BLaER1 treated with 17β-estradiol and CSF1 and Interleukin-3, amounts not matched to agents 10 nM and 100 nM (cell line): ENCODE measurements around the gene CDH24.
A peak's percentile ranks its signal among the peaks of the same experiment; 100 is the strongest.

ENCODE experiments used
- H3K27ac ChIP-seq, 11 experiments: shearing (Covaris generic); formaldehyde crosslinking; 2 replicates each; pipeline ENCODE4 v1.8.1; 2022
- H3K27me3 ChIP-seq, 11 experiments: shearing (Covaris generic); formaldehyde crosslinking; 2 replicates each; pipeline ENCODE4 v1.8.1; 2022
- H3K36me3 ChIP-seq, 11 experiments: shearing (Covaris generic); formaldehyde crosslinking; 2 replicates each; pipeline ENCODE4 v1.8.1; 2022
- H3K4me1 ChIP-seq, 10 experiments: shearing (Covaris generic); formaldehyde crosslinking; 2 replicates each; pipeline ENCODE4 v1.8.1; 2022
- H3K4me2 ChIP-seq, 11 experiments: shearing (Covaris generic); formaldehyde crosslinking; 2 replicates each; pipeline ENCODE4 v1.8.1; 2022
- H3K4me3 ChIP-seq, 10 experiments: shearing (Covaris generic); formaldehyde crosslinking; 2 replicates each; pipeline ENCODE4 v1.8.1; 2022
- H3K9ac ChIP-seq, 11 experiments: shearing (Covaris generic); formaldehyde crosslinking; 2 replicates each; pipeline ENCODE4 v1.8.1; 2022
- H3K9me3 ChIP-seq, 11 experiments: shearing (Covaris generic); formaldehyde crosslinking; replicated peaks in 1 of 11; 2 replicates each; pipeline ENCODE4 v1.8.1; 2022
- H4K20me1 ChIP-seq, 11 experiments: shearing (Covaris generic); formaldehyde crosslinking; 2 replicates each; pipeline ENCODE4 v1.8.1; 2022
- Cebpa-rat ChIP-seq, 11 experiments: shearing (Covaris generic); IDR thresholded peaks; 2 replicates each; pipeline ENCODE4 v1.8.1; 2022

The CDH24 gene

GRCh38 chr14:23093526-23093925, 36.2 kb upstream of the CDH24 start:
- peaks cover 29 to 58% (median 34%) of the 10 kb centered on the region in 10 experiments for H3K4me1 ChIP-seq
- no peaks in the 10 kb centered on the region for H3K9me3 ChIP-seq
- no peak for TF ChIP-seq Cebpa-rat (IDR thresholded peaks at IDR 0.05)
- H3K27me3 ChIP-seq = no peaks in the 10 kb centered on the region
- H3K9ac ChIP-seq = peak overlapping the region; percentile 90 to 99 (median 97)
- H3K4me3 ChIP-seq = peak overlapping the region; percentile 71 to 96 (median 86)
- H4K20me1 ChIP-seq = peaks cover 34 to 72% (median 64%) of the 10 kb centered on the region in 11 experiments; a peak in 21 of 22 replicates
- H3K4me2 ChIP-seq = peak overlapping the region; percentile 82 to 99 (median 92)
- peak overlapping the region in 7 of 11 experiments; percentile 91 to 99 (median 97); a peak in 10 of 22 replicates for H3K27ac ChIP-seq
- H3K36me3 ChIP-seq = peaks cover 59 to 69% (median 65%) of the 10 kb centered on the region in 11 experiments

GRCh38 chr14:23093104-23093503, 35.8 kb upstream of the CDH24 start:
- H3K4me2 ChIP-seq = peak overlapping the region; percentile 82 to 99 (median 92)
- peaks cover 59 to 69% (median 65%) of the 10 kb centered on the region in 11 experiments for H3K36me3 ChIP-seq
- TF ChIP-seq Cebpa-rat (IDR thresholded peaks at IDR 0.05) = no peak
- H3K9me3 ChIP-seq = no peaks in the 10 kb centered on the region
- peak overlapping the region in 8 of 10 experiments; percentile 71 to 93 (median 84); a peak in 11 of 20 replicates for H3K4me3 ChIP-seq
- H3K27me3 ChIP-seq = no peaks in the 10 kb centered on the region
- H3K27ac ChIP-seq = no peak overlapping the region
- H3K9ac ChIP-seq = peak overlapping the region in 10 of 11 experiments; percentile 90 to 99 (median 97); a peak in 14 of 22 replicates
- H4K20me1 ChIP-seq = peaks cover 34 to 72% (median 63%) of the 10 kb centered on the region in 11 experiments; a peak in 21 of 22 replicates
- H3K4me1 ChIP-seq = peaks cover 29 to 57% (median 33%) of the 10 kb centered on the region in 10 experiments

GRCh38 chr14:23091294-23092225, 34.2 kb upstream of the CDH24 start:
- H4K20me1 ChIP-seq = peaks cover 40 to 72% (median 61%) of the 10 kb centered on the region in 11 experiments; a peak in 21 of 22 replicates
- H3K27me3 ChIP-seq = no peaks in the 10 kb centered on the region
- no peak overlapping the region for H3K27ac ChIP-seq
- no peaks in the 10 kb centered on the region for H3K9me3 ChIP-seq
- H3K4me3 ChIP-seq = no peak overlapping the region
- H3K9ac ChIP-seq = peak overlapping the region in 2 of 11 experiments; percentile 0 to 28; a peak in 4 of 22 replicates
- no peak overlapping the region; a peak in 1 of 22 replicates for H3K4me2 ChIP-seq
- peaks cover 68 to 71% (median 70%) of the 10 kb centered on the region in 11 experiments for H3K36me3 ChIP-seq
- TF ChIP-seq Cebpa-rat (IDR thresholded peaks at IDR 0.05) = no peak
- H3K4me1 ChIP-seq = peaks cover 16 to 57% (median 21%) of the 10 kb centered on the region in 10 experiments

GRCh38 chr14:23090254-23090636, 32.9 kb upstream of the CDH24 start:
- no peak overlapping the region for H3K4me2 ChIP-seq
- no peak for TF ChIP-seq Cebpa-rat (IDR thresholded peaks at IDR 0.05)
- peaks cover 77 to 84% (median 83%) of the 10 kb centered on the region in 11 experiments for H3K36me3 ChIP-seq
- H3K27me3 ChIP-seq = no peaks in the 10 kb centered on the region
- H3K9me3 ChIP-seq = no peaks in the 10 kb centered on the region
- peaks cover 44 to 83% (median 74%) of the 10 kb centered on the region in 11 experiments; a peak in 21 of 22 replicates for H4K20me1 ChIP-seq
- no peak overlapping the region for H3K4me3 ChIP-seq
- peak overlapping the region in 3 of 11 experiments; percentile 7 to 35 (median 22); a peak in 2 of 22 replicates for H3K9ac ChIP-seq
- H3K4me1 ChIP-seq = peaks cover 11 to 68% (median 16%) of the 10 kb centered on the region in 10 experiments
- no peak overlapping the region for H3K27ac ChIP-seq

- H3K36me3 ChIP-seq = peaks cover 82 to 90% (median 89%) of the 10 kb centered on the region in 11 experiments
- no peaks in the 10 kb centered on the region for H3K9me3 ChIP-seq
- no peak overlapping the region for H3K4me3 ChIP-seq
- peaks cover 44 to 83% (median 74%) of the 10 kb centered on the region in 11 experiments; a peak in 21 of 22 replicates for H4K20me1 ChIP-seq
- H3K27ac ChIP-seq = no peak overlapping the region
- H3K9ac ChIP-seq = peak overlapping the region in 3 of 11 experiments; percentile 7 to 35 (median 22); a peak in 1 of 22 replicates
- peaks cover 11 to 73% (median 16%) of the 10 kb centered on the region in 10 experiments for H3K4me1 ChIP-seq
- no peak for TF ChIP-seq Cebpa-rat (IDR thresholded peaks at IDR 0.05)
- H3K4me2 ChIP-seq = no peak overlapping the region
- no peaks in the 10 kb centered on the region for H3K27me3 ChIP-seq
Observed at GRCh38 chr14:23089498-23090253, 32.4 kb upstream of the CDH24 start.

- TF ChIP-seq Cebpa-rat (IDR thresholded peaks at IDR 0.05) = no peak
Observed at GRCh38 chr14:23086565-23086964, 29.2 kb upstream of the CDH24 start.

GRCh38 chr14:23085458-23085857, 28.1 kb upstream of the CDH24 start:
- Histone ChIP-seq H3K4me1 (peaks cover 0 to 67% (median 0%) of the 10 kb centered on the region in 10 experiments; a peak in 6 of 20 replicates), H3K36me3 (peaks cover 95 to 100% (median 100%) of the 10 kb centered on the region in 11 experiments), H3K9me3 (no peaks in the 10 kb centered on the region), H3K9ac (peak overlapping the region in 1 of 11 experiments; percentile 37; a peak in 1 of 22 replicates), H3K4me3 (no peak overlapping the region), H4K20me1 (peaks cover 9 to 74% (median 43%) of the 10 kb centered on the region in 11 experiments; a peak in 19 of 22 replicates), H3K4me2 (peak overlapping the region in 3 of 11 experiments; percentile 29 to 69 (median 38); a peak in 6 of 22 replicates), H3K27ac (peak overlapping the region in 2 of 11 experiments; percentile 34 to 49; a peak in 3 of 22 replicates), H3K27me3 (no peaks in the 10 kb centered on the region)
- no peak for TF ChIP-seq Cebpa-rat (IDR thresholded peaks at IDR 0.05)

More at GRCh38 chr14:23086565-23086964, 29.2 kb upstream of the CDH24 start:
- H3K27me3 ChIP-seq = no peaks in the 10 kb centered on the region
- H3K9ac ChIP-seq = peak overlapping the region in 2 of 11 experiments; percentile 1 to 35; a peak in 1 of 22 replicates
- peaks cover 95 to 100% (median 100%) of the 10 kb centered on the region in 11 experiments for H3K36me3 ChIP-seq
- H4K20me1 ChIP-seq = peaks cover 13 to 81% (median 54%) of the 10 kb centered on the region in 11 experiments; a peak in 20 of 22 replicates
- no peaks in the 10 kb centered on the region for H3K9me3 ChIP-seq
- peak overlapping the region in 2 of 11 experiments; percentile 31 to 69; a peak in 3 of 22 replicates for H3K4me2 ChIP-seq
- H3K4me1 ChIP-seq = peaks cover 0 to 67% (median 0%) of the 10 kb centered on the region in 10 experiments; a peak in 6 of 20 replicates
- H3K4me3 ChIP-seq = no peak overlapping the region
- peak overlapping the region in 1 of 11 experiments; percentile 37; a peak in 1 of 22 replicates for H3K27ac ChIP-seq

- no peaks in the 10 kb centered on the region for H3K9me3 ChIP-seq
- H3K27ac ChIP-seq = peak overlapping the region in 4 of 11 experiments; percentile 43 to 82 (median 74); a peak in 7 of 22 replicates
- H3K4me2 ChIP-seq = peak overlapping the region in 3 of 11 experiments; percentile 57 to 82 (median 64); a peak in 6 of 22 replicates
- no peaks in the 10 kb centered on the region for H3K27me3 ChIP-seq
- peak overlapping the region in 8 of 11 experiments; percentile 17 to 73 (median 46); a peak in 9 of 22 replicates for H3K9ac ChIP-seq
- no peak overlapping the region; a peak in 1 of 20 replicates for H3K4me3 ChIP-seq
- peaks cover 0 to 88% (median 42%) of the 10 kb centered on the region in 11 experiments; a peak in 16 of 22 replicates for H4K20me1 ChIP-seq
- H3K4me1 ChIP-seq = peaks cover 0 to 75% (median 18%) of the 10 kb centered on the region in 10 experiments; a peak in 17 of 20 replicates
- no peak for TF ChIP-seq Cebpa-rat (IDR thresholded peaks at IDR 0.05)
- H3K36me3 ChIP-seq = peaks cover 97 to 100% (median 100%) of the 10 kb centered on the region in 11 experiments
Observed at GRCh38 chr14:23080474-23080873, 23.2 kb upstream of the CDH24 start.
